HPDE6-E6E7 (cell line): ENCODE measurements around the gene STEAP1B.

Experiments used
- DNase-seq: peaks from one replicate; pipeline ENCODE4 v3.0.0; 2011; ENCODE audit warnings: missing footprints; ENCODE audit errors: extremely low spot score

STEAP1B gene

DNA sequence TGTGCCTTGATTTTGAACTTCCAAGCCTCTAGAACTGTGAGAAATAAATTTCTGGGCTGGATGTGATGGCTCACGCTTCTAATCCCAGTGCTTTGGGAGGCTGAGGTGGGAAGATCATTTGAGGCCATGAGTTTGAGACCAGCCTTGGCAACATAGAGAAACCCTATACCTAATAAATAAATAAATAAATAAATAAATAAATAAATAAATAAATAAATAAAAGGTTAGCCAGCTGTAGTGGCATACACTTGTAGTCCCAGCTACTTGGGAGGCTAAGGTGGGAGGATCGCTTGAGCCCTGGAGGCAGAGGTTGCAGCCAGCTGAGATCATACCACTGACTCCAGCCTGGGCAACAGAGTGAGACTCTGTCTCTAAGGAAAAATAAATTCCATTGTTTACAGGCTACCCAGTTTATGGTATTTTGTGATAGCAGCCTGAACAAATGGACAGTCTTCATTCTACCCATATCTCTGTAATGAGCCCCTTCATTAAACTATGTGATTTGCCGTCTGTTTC lies 67.7 kb downstream of the STEAP1B start:
- no peak for DNase-seq

DNA sequence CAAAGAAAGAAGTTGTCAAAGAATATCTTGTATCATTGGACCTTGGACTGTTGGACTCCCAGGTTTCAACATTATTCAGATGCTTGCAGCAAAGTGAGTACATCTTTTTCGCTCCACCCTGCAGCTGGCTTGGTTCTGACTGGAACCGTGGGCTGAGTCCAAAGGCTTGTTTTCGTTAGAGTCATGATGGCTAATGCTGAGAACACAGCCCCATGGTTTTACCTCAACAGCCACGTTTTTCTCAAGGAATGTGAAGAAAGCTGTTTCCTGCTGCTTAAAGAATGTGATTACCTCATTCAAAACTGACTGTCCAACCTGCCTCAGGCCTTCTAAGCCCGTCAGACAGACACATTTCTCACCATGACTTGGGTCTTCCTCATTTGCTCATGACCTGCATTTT lies 69.5 kb downstream of the STEAP1B start:
- DNase-seq = peak; percentile 47

DNA sequence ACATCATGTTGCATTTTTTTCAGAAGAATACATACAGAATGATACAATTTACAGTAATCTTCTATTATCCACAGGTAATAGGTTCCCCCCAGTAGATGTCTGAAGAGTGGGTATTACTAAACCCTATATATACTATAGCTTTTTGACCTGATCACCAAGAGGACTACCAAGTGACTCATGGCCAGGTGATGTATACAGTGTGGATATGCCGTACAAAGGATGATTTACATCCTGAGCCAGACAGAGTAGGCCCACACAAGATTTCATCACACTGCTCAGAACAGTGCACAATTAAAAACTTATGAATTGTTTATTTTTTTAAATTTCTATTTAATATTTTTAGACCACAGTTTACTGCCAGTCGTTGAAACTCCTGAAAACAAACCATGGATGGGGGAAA lies 70.6 kb downstream of the STEAP1B start:
- peak; percentile 44 for DNase-seq

- DNase-seq = no peak
Measured at GRCh38 chr7:22427855-22428254, 72.1 kb downstream of the STEAP1B start.

DNA sequence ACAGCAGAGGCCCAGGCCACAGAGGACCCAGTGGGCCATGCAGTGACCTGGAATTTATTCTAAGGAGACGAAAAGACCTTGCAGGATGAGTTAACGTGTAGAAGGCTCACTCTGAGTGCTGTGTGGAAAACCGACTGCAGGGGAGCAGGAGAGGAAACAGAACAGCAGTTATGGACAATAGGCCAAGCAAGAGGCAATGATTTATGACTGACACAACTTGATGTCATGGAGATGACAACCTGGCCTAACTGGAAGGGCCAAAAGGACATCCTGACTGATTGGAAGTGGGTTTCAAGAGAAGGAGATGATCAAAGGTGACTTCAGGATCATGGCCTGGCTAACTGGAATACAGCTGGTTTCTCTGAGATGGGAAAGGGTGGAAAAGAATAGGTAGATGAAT lies 72.9 kb downstream of the STEAP1B start:
- no peak for DNase-seq

GRCh38 chr7:22426463-22427094 lies 73.4 kb downstream of the STEAP1B start:
- no peak for DNase-seq

DNA sequence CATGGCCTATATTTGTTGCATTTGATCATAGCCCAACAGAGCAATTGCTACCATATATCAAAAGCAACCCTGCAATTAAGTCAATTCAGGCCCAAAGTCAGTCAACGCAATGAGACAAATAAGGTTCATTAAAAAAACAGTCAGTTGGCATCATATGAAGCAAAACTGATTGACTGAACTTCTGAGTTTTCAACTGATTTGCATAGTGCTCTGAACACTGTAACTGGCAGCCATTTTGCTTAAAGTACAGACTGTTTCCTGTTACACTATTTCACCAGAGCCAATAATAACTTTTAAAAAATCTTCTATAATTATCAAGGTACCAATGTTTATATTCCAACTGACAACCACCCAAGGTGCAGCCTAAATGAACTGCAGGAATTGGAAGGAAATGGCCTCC lies 74.6 kb downstream of the STEAP1B start:
- DNase-seq = no peak

DNA sequence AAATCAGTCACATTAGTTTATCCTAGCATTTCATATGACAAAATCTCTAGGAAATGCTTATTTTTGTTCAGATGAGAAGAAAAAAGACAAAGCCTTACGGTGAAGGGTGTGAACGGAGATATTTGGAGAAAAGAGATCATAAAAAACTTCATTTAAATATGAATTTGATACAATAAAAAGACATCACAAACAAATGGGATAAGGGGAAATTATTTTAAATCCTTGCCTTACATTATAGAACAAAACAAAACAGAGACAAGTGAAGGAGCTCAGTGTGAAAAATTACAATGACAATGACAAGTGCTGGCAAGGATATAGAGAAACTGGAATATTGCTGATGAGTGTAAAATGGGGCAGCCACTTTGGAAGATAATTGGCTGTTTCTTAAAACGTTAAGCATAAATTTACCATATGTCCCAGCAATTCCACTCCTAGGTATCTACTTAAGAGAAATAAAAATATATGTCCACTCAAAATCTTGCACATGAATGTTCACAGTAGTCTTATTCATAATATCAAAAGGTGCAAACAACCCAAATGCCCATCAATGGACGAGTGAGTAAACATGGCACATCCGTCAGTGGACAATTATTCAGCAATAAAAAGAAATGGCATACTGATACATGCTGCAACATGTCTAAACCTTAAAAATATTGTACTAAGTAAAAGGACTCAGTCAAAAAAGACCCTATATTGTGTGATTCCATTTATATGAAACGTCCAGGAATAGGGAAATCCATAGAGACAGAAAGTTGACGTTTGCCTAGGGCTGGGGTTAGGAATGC lies 77.0 kb downstream of the STEAP1B start:
- no peak for DNase-seq

DNA sequence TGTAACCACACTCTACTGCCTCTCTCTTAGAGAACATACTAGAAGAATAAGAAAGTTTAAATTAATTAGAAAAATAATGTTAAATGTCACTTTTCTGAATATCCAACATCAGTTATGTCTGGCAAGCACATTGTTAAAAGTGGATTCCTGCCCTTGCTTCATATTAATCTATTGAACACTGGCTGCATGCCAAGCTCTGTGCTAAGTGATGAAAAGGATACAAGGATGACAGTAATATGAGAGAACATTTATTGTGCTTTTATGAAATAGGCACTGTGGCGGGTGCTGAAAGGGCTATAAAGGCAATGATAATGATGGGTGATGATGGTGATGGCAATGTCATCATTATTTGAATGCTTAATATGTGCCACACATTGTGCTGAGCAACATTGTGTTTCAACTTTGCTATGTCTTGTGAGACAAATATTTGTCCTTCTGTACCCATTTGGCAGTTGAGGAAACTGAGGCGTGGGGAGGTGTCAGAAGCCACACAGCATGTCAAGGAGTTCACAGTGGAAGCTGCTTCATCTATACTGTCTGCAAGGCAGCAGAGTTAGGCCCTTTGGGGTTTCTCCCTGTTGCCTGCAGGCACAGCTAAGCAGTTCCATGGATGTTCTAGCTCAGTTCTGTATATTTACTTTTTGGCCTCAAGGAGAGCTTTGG lies 78.9 kb downstream of the STEAP1B start:
- DNase-seq = no peak

DNA sequence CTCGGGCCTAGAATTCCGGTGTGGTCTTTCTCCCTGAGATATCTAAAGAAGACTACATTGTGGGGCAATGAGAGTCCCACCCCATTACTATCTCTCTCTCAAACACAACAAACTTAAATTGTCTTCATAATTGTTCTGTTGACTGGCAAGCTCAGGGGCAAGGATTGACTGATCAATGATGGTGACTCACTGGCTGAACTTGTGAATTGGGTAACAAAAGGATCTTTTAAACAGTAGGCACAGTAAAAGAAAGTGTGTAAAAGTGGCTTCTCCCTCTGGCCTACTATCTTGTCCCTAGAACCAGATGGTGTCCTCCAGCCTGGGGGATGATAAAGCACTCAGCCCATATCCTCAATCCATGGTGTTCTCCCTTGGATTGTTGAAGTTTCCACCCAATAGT lies 80.0 kb downstream of the STEAP1B start:
- DNase-seq = no peak

DNA sequence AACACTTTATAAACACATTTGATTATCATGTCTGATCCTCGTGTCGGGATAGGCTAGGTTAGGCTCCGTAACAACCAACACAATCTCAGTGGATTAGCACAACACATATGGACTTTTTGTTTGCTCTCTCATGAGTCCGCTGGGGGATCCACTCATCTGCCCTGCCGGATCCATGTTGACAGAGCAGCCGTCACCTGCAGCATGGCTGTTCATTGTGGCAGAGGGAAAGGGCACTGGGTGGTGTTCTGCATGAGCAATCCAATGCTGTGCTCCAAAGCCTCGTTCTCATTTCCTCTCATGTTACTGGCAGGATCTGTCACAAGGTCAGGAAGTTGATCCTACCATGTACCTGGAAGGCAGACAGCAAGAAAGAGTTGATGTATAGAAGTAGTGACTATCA lies 80.5 kb downstream of the STEAP1B start:
- DNase-seq = no peak

DNA sequence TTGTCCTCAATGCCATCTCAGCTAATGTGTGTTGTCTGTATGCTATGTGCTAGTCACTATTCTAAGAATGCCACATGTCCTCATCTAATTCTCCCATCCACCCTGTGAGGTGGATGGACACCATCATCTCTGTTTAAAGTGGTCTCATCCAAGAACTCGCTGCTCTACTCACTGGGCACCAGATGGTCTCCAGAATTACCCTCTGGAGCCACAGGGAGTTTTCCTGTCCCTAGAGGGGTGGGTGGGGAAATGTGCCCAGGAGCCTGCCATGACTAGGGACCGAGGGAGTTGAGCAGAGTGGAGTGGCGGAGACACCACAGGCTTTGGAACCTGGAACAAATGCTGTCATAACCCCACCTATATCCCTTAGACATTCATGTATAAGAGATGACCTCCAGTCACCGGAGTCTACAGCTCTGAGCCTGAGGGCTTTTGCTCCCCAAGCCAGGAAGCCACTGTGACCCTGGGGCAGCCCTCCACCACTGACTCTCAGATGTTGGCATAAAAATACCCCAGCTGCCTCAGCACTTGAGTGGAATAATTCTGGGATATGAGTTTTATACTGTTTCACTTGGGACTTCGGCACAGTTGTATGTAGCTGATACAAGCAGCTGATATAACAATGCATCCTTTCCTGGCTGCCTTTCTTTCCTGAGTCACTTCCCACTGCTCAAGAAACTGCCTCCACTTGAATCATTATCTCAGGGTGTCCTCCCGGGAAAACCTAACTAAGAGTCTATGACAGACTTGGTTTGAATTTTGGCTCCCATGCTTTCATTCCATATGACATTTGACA lies 81.5 kb downstream of the STEAP1B start:
- no peak for DNase-seq

DNA sequence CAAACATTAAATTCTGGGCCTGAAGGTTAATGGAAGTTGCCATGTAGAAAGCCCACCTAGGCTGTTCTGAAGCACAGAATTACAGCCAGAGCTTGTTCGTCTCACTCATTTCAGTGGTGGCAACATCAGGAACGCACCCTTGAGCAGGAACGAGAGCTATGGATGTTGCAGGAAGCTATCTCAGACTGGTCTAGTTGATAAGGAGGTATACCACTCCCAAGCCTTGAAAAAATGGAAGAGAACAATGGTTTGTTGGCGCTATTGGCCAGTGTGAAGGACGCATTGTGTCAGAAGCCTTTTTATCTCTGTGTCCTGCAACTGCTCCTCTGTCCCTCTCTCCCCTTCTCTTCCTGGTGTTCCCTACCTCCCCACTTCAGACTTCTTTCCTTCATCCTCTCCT lies 82.1 kb downstream of the STEAP1B start:
- no peak for DNase-seq

- DNase-seq = no peak
Measured at GRCh38 chr7:22417349-22417748, 82.6 kb downstream of the STEAP1B start.

DNA sequence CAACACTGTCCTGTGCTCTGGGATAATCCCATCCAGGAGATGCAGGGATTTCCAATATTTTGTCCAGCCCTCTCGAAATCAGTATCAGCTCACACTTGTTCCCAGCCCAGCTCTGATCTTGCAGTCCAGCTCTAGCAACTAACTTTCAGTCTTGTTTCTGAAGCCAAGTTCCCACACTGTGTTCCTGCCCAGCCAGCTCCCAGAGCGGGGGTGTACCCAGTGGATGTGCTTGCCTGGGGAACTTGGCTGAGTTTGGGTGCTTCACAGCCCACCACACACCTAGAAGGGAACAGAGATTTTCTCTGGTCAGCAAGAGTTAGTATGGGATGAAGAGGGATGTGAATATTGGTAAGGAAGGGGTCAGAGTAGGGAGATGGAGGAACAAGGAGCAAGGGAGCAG lies 85.6 kb downstream of the STEAP1B start:
- DNase-seq = no peak

- no peak for DNase-seq
Measured at GRCh38 chr7:22413211-22413610, 86.8 kb downstream of the STEAP1B start.

DNA sequence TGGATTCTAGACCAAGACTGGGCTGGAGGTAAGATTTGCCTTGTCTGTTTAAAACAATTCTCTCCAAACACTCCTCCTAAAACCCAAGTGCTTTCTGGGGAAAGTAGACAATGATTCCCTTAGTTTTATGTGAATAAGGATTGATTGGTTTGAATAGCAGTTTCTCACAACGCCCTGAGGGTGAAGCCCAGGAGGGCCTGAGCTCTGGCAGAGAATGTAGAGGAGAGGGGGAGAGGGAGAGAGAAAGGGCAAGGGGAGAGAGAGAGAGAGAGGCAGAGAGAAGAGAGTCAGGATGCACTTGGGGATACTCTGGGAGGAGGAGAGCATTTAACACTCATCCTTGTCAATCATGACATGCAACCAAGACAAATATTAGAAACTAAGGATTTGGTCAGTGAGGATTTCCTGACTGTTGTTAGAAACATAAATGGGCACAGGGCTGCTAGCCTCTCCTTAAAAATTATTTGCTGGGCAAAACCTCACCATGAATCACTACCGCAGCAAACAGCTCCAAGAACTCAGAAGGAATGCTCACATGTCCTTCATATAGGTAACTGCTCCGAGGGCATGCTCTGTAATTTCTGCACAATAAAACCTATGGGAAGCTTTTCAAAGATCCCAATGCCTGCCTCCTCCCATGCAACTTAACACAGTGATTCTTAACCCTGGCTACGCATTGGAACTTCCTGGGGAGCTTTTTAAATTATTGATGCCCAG lies 87.9 kb downstream of the STEAP1B start:
- no peak for DNase-seq

DNA sequence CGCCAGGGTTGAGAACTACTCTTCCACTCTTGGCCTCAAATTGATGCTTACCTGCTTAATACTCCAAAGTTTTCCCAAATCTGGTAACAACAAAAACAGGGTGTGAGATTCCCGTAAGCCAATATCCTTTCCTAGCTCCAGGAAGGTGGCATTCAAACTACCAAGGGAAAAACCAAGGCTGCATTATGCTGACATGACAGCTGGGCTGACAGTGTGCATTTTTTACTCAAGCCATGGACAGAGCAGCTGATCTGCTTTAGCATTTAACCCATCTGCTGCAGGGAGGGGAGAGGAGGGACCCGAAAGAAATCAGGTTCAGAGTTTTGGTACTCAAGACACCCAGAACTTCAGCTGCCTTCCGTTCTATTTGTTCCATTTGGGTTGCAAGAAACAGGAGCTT lies 93.3 kb downstream of the STEAP1B start:
- no peak for DNase-seq

DNA sequence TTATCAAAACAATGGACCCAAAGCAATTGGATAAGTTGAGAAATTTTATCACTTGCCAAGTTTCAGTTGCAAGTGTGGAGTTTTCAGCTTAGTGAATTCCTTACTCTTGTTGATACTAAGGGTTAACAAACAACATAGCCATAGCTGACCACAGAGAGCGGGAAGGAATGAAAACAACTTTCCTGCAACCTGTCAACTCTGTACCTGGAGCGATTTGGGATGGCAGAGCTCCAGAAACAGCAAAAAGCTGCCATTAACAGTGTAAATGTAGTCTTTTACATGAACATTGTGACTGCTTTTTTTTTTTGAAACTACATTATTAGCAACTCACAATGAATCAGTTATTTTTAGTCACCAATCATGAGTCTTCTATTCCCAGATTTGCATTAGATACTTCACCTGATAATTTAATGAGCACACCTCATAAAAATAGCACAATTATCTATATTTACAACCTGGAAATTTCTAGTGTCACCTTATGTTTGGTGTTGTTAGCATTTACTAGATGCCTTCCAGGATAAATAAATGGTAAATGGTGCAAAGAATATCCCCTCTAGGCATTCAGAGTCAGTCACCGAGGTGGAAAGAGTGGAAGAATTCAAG lies 95.5 kb downstream of the STEAP1B start:
- no peak for DNase-seq

DNA sequence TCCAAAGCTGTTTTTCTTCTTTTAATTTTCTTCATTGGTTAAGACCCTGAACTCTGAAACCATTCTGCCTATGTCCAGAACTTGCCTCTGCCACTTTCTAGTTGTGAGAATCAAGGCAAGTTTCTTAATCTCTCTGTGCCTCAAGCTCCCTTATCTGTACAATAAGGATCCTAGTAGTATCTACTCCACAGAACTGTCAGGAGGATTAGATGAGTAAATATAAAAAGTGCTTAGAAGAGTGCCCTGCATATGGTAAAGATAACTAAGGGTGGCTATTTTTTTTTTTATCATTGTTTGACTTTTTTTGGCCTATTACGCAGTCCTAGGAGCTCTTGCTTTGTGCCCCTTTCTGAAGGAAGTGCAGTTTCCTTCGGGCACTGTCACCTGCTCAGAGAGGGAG lies 96.6 kb downstream of the STEAP1B start:
- DNase-seq = no peak

DNA sequence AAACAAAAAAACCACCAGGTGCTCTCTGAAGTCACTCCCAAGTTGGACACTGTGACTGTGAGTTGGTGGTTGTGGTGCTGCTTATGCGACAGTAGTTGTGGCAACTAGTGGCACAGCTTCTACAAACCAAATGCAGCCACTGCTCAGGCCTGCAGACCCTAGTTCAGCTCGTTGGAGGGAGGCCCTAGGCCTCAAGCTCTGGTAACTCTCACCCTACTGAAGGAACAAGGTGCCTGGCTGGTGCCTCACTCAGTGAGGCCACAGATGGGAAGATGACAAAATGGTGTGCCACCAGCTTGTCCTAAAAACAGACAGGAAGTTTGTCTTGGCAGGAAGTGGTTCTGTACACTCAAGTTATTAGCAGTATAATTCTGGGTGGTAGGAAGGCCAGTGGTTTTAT lies 97.7 kb downstream of the STEAP1B start:
- DNase-seq = no peak
